H1 (cell line): Measurements from ENCODE around the gene TLE2. TPM values are rescaled to one million over a fixed set of nuclear protein-coding genes. Genes with fewer than 3 reads are reported as not detected.

Experiments
- CTCF ChIA-PET: fragments of 300-600 bp; sonication (Branson Sonifier 250); formaldehyde crosslinking; loops from one replicate; lab custom pipeline; 2021; ENCODE audit not compliant: partially characterized antibody; lab: Charles Lee
- POLR2A ChIA-PET: fragments of 300-600 bp; sonication (Branson Sonifier 250); formaldehyde crosslinking; loops from one replicate; lab custom pipeline; 2021; ENCODE audit warnings: inconsistent platforms; ENCODE audit not compliant: partially characterized antibody; lab: Charles Lee
- DNase-seq, 2 experiments: peaks; one replicate each; pipeline versions ENCODE4 v3.0.0 to v3.0.0-alpha.2; 2010 to 2022; ENCODE audit warnings: low spot score in 2 of 2, low read depth in 1 of 2, mixed read lengths in 1 of 2
- FAIRE-seq: peaks from 2 replicates; lab custom pipeline; 2011; peaks lifted over from hg19 to GRCh38; lab: Jason Lieb, UNC
- H2AFZ ChIP-seq: 2 replicates; pipeline ENCODE4 v1.8.1; 2012; ENCODE audit warnings: low read length, inconsistent platforms
- H2AK5ac ChIP-seq: 2 replicates; pipeline ENCODE4 v1.6.1; 2013; ENCODE audit warnings: low read depth, low read length
- H2BK120ac ChIP-seq: replicated peaks from 2 replicates; pipeline ENCODE3; 2013; ENCODE audit warnings: low read depth, low read length, inconsistent platforms
- H2BK12ac ChIP-seq: 2 replicates; pipeline ENCODE4 v1.6.1; 2013; ENCODE audit warnings: low read depth, low read length
- H2BK15ac ChIP-seq: 2 replicates; pipeline ENCODE4 v1.6.1; 2013; ENCODE audit warnings: low read length
- H2BK20ac ChIP-seq: 2 replicates; pipeline ENCODE4 v1.6.1; 2013; ENCODE audit warnings: low read length
- H2BK5ac ChIP-seq: 2 replicates; pipeline ENCODE4 v1.6.1; 2013; ENCODE audit warnings: low read depth, low read length
- H3K14ac ChIP-seq: 2 replicates; pipeline ENCODE4 v1.6.1; 2013; ENCODE audit warnings: inconsistent platforms; ENCODE audit not compliant: insufficient read length
- H3K18ac ChIP-seq: 2 replicates; pipeline ENCODE4 v1.6.1; 2013; ENCODE audit warnings: low read length; ENCODE audit errors: extremely low read depth
- H3K23ac ChIP-seq: 2 replicates; pipeline ENCODE4 v1.6.1; 2013; ENCODE audit warnings: inconsistent platforms; ENCODE audit not compliant: insufficient read length
- H3K23me2 ChIP-seq: 2 replicates; pipeline ENCODE4 v1.6.1; 2013; ENCODE audit warnings: low read depth, low read length
- H3K27ac ChIP-seq: 2 replicates; pipeline ENCODE4 v1.6.1; 2011; ENCODE audit warnings: low read depth, low read length, inconsistent platforms
- H3K27me3 ChIP-seq, 4 experiments: replicated peaks in 1 of 4; 1 replicate in 1 of 4; 2 replicates in 3 of 4; pipeline versions ENCODE4 v1.6.1 to v1.8.1; 2011 to 2013; ENCODE audit warnings: low read length in 3 of 4, mild to moderate bottlenecking in 3 of 4, inconsistent platforms in 2 of 4, mixed read lengths in 2 of 4, moderate library complexity in 1 of 4; ENCODE audit not compliant: control insufficient read depth in 3 of 4, insufficient read depth in 3 of 4; ENCODE audit errors: extremely low read depth in 1 of 4
- H3K36me3 ChIP-seq, 4 experiments: 2 replicates each; pipeline versions ENCODE4 v1.6.1 to v1.8.1; 2011 to 2013; ENCODE audit warnings: mild to moderate bottlenecking in 4 of 4, low read length in 3 of 4, moderate library complexity in 2 of 4, control low read depth in 1 of 4, inconsistent platforms in 1 of 4; ENCODE audit not compliant: insufficient read depth in 4 of 4, control insufficient read depth in 2 of 4
- H3K4ac ChIP-seq: replicated peaks from 2 replicates; pipeline ENCODE3; 2013; ENCODE audit warnings: low read length, low read depth, mixed read lengths, inconsistent platforms; ENCODE audit not compliant: insufficient read length
- H3K4me1 ChIP-seq, 4 experiments: replicated peaks in 1 of 4; 1 replicate in 1 of 4; 2 replicates in 3 of 4; pipeline versions ENCODE4 v1.6.1 to v1.8.1; 2011 to 2013; ENCODE audit warnings: low read length in 3 of 4, inconsistent platforms in 2 of 4, mixed read lengths in 1 of 4; ENCODE audit not compliant: insufficient read depth in 4 of 4, control insufficient read depth in 3 of 4
- H3K4me2 ChIP-seq, 2 experiments: 2 replicates each; pipeline versions ENCODE4 v1.6.1 to v1.8.1; 2011 to 2013; ENCODE audit warnings: low read depth in 2 of 2, low read length in 2 of 2, control low read depth in 1 of 2, inconsistent platforms in 1 of 2, mild to moderate bottlenecking in 1 of 2; ENCODE audit not compliant: insufficient read depth in 1 of 2
- H3K4me3 ChIP-seq, 4 experiments: fragments of 200-600, 300-600 bp in 1 of 4; sonication (generic), shearing (Covaris generic), sonication (Bioruptor Twin) in 1 of 4; 2 replicates each; pipeline versions ENCODE4 v1.5.1 to v1.8.1; 2011 to 2016; ENCODE audit warnings: low read length in 4 of 4, low read depth in 3 of 4, control low read depth in 2 of 4, inconsistent platforms in 2 of 4, mild to moderate bottlenecking in 2 of 4, mixed read lengths in 1 of 4, moderate library complexity in 1 of 4; ENCODE audit not compliant: insufficient read depth in 2 of 4; ENCODE audit errors: extremely low read depth in 1 of 4
- H3K56ac ChIP-seq: replicated peaks from 2 replicates; pipeline ENCODE3; 2013; ENCODE audit warnings: low read depth, mild to moderate bottlenecking, mixed read lengths, low read length, inconsistent platforms; ENCODE audit not compliant: insufficient read length
- H3K79me1 ChIP-seq: 2 replicates; pipeline ENCODE4 v1.6.1; 2013; ENCODE audit warnings: low read depth, low read length, control low read depth
- H3K79me2 ChIP-seq, 2 experiments: 2 replicates each; pipeline versions ENCODE4 v1.6.1 to v1.8.1; 2012 to 2013; ENCODE audit warnings: low read length in 2 of 2, mild to moderate bottlenecking in 2 of 2, inconsistent platforms in 1 of 2; ENCODE audit not compliant: insufficient read depth in 2 of 2, control insufficient read depth in 1 of 2
- H3K9ac ChIP-seq, 4 experiments: replicated peaks in 1 of 4; 1 replicate in 1 of 4; 2 replicates in 3 of 4; pipeline versions ENCODE4 v1.6.1 to v1.8.1; 2011 to 2013; ENCODE audit warnings: low read depth in 3 of 4, low read length in 3 of 4, control low read depth in 2 of 4, mild to moderate bottlenecking in 2 of 4, moderate library complexity in 2 of 4, inconsistent platforms in 1 of 4; ENCODE audit errors: extremely low read depth in 1 of 4
- H3K9me3 ChIP-seq, 2 experiments: 2 replicates each; pipeline versions ENCODE4 v1.6.1 to v1.8.1; 2012 to 2013; ENCODE audit warnings: mild to moderate bottlenecking in 2 of 2, moderate library complexity in 2 of 2, control low read depth in 1 of 2, inconsistent platforms in 1 of 2, low read depth in 1 of 2, low read length in 1 of 2, mixed read lengths in 1 of 2; ENCODE audit not compliant: insufficient read depth in 2 of 2
- H4K20me1 ChIP-seq, 2 experiments: replicated peaks in 1 of 2; 2 replicates each; pipeline versions ENCODE3 to v1.8.1; 2011 to 2013; ENCODE audit warnings: inconsistent platforms in 2 of 2, low read length in 2 of 2, mild to moderate bottlenecking in 1 of 2; ENCODE audit not compliant: insufficient read depth in 2 of 2, control insufficient read depth in 1 of 2
- H4K5ac ChIP-seq: 2 replicates; pipeline ENCODE4 v1.6.1; 2013; ENCODE audit warnings: low read length, low read depth, mixed read lengths, inconsistent platforms; ENCODE audit not compliant: insufficient read length
- H4K8ac ChIP-seq: 2 replicates; pipeline ENCODE4 v1.8.0; 2013; ENCODE audit warnings: mild to moderate bottlenecking, moderate library complexity, low read length, inconsistent platforms; ENCODE audit not compliant: insufficient read depth; ENCODE audit errors: extremely low read depth
- H4K91ac ChIP-seq: replicated peaks from 2 replicates; pipeline ENCODE3; 2013; ENCODE audit warnings: low read length, mixed read lengths, inconsistent platforms; ENCODE audit not compliant: insufficient read length
- KDM4A ChIP-seq: IDR thresholded peaks from one replicate; pipeline ENCODE4 v1.7.1; 2012; ENCODE audit warnings: low read depth, mild to moderate bottlenecking, moderate library complexity, low read length, inconsistent platforms; ENCODE audit not compliant: severe bottlenecking
- SP4 ChIP-seq: IDR thresholded peaks from 2 replicates; pipeline ENCODE4 v1.6.1; 2012; ENCODE audit warnings: low read length, inconsistent platforms
- WGBS, 2 experiments: shearing (Covaris generic) in 1 of 2; methylation state at CpG; one replicate each; pipeline versions ENCODE4 v1.1.6 to v1.1.7; 2013 to 2015; ENCODE audit warnings: low lambda C conversion rate in 2 of 2, mixed read lengths in 2 of 2, inconsistent platforms in 1 of 2, low coverage in 1 of 2, missing lambda C conversion rate in 1 of 2; ENCODE audit not compliant: insufficient replicate concordance in 2 of 2, insufficient coverage in 1 of 2, insufficient read length in 1 of 2; ENCODE audit errors: extremely low coverage in 1 of 2, missing lambda C conversion rate in 1 of 2; 5-methylcytosine and 5-hydroxymethylcytosine counted together
- polyA plus RNA-seq, 7 experiments: library from polyadenylated mRNA; depleted of rRNA in 3 of 7; stranded (reverse) in 5 of 7; unstranded in 2 of 7; fragments of >200 nt in 5 of 7; fragments of 200-250 nt in 2 of 7; gene quantifications; 1 replicate in 5 of 7; 2 replicates in 1 of 7; 4 replicates in 1 of 7; pipeline versions ENCODE4 v1.2.1 to v1.2.3, GENCODE V29; 2011 to 2013; ENCODE audit warnings: missing spikeins in 2 of 7, mixed read lengths in 2 of 7
- total RNA-seq: library from RNA; stranded (reverse); fragmentation: NEBNext Ultra II Directional; extraction: Animal tissue kit (Norgen Biotek cat#: 25700); gene quantifications from 2 replicates; pipeline ENCODE4 v1.2.1, GENCODE V29; 2021

TLE2 gene
- total and polyA plus RNA-seq, 2 of the 8 experiments (the other 6 are each of a cell fraction or from before 2014, with no cell fraction given): 8.0 to 11.5 TPM

DNA sequence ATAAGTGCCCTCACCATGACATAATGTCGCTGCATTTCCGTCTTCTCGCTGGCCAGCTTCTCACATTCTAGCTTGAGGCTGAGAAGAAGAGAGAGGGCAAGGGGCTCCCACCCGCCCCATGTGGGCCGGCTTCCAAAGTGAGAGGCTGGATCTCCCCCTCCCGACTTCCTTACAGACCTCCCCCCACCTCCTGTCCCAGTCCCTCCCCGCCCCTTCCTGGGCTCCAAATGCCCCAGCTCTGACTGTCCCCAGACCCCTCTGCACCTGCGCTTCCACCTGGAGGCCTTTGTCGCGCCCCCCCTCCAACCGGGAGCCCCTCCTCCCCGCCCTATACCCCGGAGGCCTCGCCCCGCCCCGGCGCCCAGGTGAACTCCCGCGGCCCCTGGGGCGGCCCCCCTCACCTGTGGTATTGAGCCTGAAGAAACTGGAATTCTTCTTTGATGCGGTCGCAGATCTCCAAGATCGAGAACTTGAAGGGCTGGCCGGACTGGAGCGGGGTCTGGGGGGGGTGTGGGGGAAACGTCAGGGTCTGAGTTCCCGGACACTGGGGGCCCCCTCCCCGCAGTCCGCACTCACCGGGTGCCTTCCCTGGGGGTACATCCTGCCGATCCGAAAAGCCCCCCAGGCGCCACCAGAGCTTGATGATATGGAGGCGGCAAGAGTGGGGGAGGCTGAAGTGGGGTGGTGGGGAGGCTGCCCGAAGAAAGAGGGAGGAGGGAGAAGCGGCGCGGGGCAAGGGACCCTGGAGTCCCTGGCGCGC is 595 bp downstream of the TLE2 start:
- peak in 1 of 2 experiments; percentile 67 for DNase-seq
- H3K27me3 ChIP-seq: peaks cover 12 to 60% (median 48%) of the 10 kb centered on the region in 4 experiments

More for the DNA sequence above, 595 bp downstream of the TLE2 start:
- H4K91ac ChIP-seq: no peak overlapping the region
- H3K79me2 ChIP-seq: no peaks in the 10 kb centered on the region
- H3K23ac ChIP-seq: no peak overlapping the region
- no peak overlapping the region; the same call in 1 of the 2 replicates for H2AK5ac ChIP-seq
- H2AFZ ChIP-seq: no peak overlapping the region
- H2BK120ac ChIP-seq: no peak overlapping the region
- H3K4ac ChIP-seq: no peak overlapping the region
- no peak overlapping the region for H3K27ac ChIP-seq
- no peaks in the 10 kb centered on the region for H3K36me3 ChIP-seq
- peaks cover 9% of the 10 kb centered on the region; the same call in 1 of the 2 replicates for H3K23me2 ChIP-seq
- ChIA-PET CTCF (interaction anchor here (1.4 to 1.6 kb wide), 2 partner anchors 23 to 65 kb away, joined by 3 to 4 read pairs; no protein-coding TSS in a partner anchor), POLR2A (interaction anchor here (0.8 to 1.1 kb wide), 6 partner anchors 11 to 78 kb away, joined by 3 to 5 read pairs (median 3); no protein-coding TSS in a partner anchor)
- no peak overlapping the region for H2BK15ac ChIP-seq
- no peak overlapping the region for H3K9ac ChIP-seq
- no peaks in the 10 kb centered on the region for H3K79me1 ChIP-seq
- peak overlapping the region; percentile 83 for H3K18ac ChIP-seq
- H4K20me1 ChIP-seq: peaks cover 0 to 4% of the 10 kb centered on the region in 2 experiments
- H3K9me3 ChIP-seq: no peaks in the 10 kb centered on the region
- peaks cover 0 to 18% (median 13%) of the 10 kb centered on the region in 4 experiments; a peak in 6 of 7 replicates for H3K4me1 ChIP-seq
- no peak for FAIRE-seq
- peak overlapping the region; percentile 32 to 71 (median 37) for H3K4me3 ChIP-seq
- H3K14ac ChIP-seq: no peak overlapping the region
- H2BK20ac ChIP-seq: no peak overlapping the region
- H4K8ac ChIP-seq: no peak overlapping the region; the same call in none of the 2 replicates
- no peak overlapping the region for H4K5ac ChIP-seq
- peak overlapping the region; percentile 57 to 63 for H3K4me2 ChIP-seq
- 6% methylated on average over 10 of the region's 40 CpGs; no CpG with 5 or more reads in 1 of the 2 experiments for whole genome bisulfite sequencing, 2 experiments
- TF ChIP-seq KDM4A (peak; percentile 46), SP4 (no peak)
- TF ChIP-seq, all 59 proteins: peak for 1
- H3K56ac ChIP-seq: no peak overlapping the region
- H2BK5ac ChIP-seq: no peak overlapping the region
- H2BK12ac ChIP-seq: no peak overlapping the region
